ENCODE results near the gene ZNF516. TPM values are rescaled to one million over a fixed set of nuclear protein-coding genes. Genes with fewer than 3 reads are reported as not detected.

The ZNF516 gene
- total RNA-seq, 6 experiments from 2014 or later = 10.2 to 16.0 (median 13.7) TPM

GRCh38 chr18:76412818-76413565 is 82.0 kb downstream of the ZNF516 start:
- H3K9me3 ChIP-seq = no peaks in the 10 kb centered on the region
- ATAC-seq = no peak
- intact Hi-C loops (cut with DNase I) = no loop called here
- no peak overlapping the region for H3K4me3 ChIP-seq
- TF ChIP-seq POLR2A (IDR thresholded peaks at IDR 0.05) = no peak
- TF ChIP-seq CTCF (IDR thresholded peaks at IDR 0.05) = no peak
- no peaks in the 10 kb centered on the region for H3K27me3 ChIP-seq
- no peak overlapping the region for H3K27ac ChIP-seq
- DNase-seq = no peak
- peaks cover 0 to 12% (median 4%) of the 10 kb centered on the region in 4 donors for H3K4me1 ChIP-seq
- no peaks in the 10 kb centered on the region for H3K36me3 ChIP-seq
- WGBS (ENCODE audit: insufficient coverage, low coverage, low lambda C conversion rate, missing lambda C conversion rate) = 89% methylated on average over 18 of the region's 19 CpGs

GRCh38 chr18:76412010-76412817 is 82.8 kb downstream of the ZNF516 start:
- no peaks in the 10 kb centered on the region for H3K27me3 ChIP-seq
- H3K4me1 ChIP-seq = peaks cover 0 to 9% (median 4%) of the 10 kb centered on the region in 4 donors
- WGBS (ENCODE audit: insufficient coverage, low coverage, low lambda C conversion rate, missing lambda C conversion rate) = 86% methylated on average over 6 of the region's 21 CpGs
- no peak for TF ChIP-seq POLR2A (IDR thresholded peaks at IDR 0.05)
- TF ChIP-seq CTCF (IDR thresholded peaks at IDR 0.05) = no peak
- H3K9me3 ChIP-seq = no peaks in the 10 kb centered on the region
- DNase-seq (no peak), ATAC-seq (no peak)
- H3K4me3 ChIP-seq = no peak overlapping the region
- H3K36me3 ChIP-seq = no peaks in the 10 kb centered on the region
- intact Hi-C loops (cut with DNase I) = no loop called here
- no peak overlapping the region for H3K27ac ChIP-seq

GRCh38 chr18:76410660-76411417 is 84.2 kb downstream of the ZNF516 start:
- intact Hi-C loops (cut with DNase I) = no loop called here
- WGBS (ENCODE audit: insufficient coverage, low coverage, low lambda C conversion rate, missing lambda C conversion rate) = 61% methylated on average over 8 of the region's 11 CpGs

More at GRCh38 chr18:76410660-76411417, 84.2 kb downstream of the ZNF516 start:
- ATAC-seq (peak; percentile 18 to 29 (median 26)), DNase-seq (no peak)
- no peaks in the 10 kb centered on the region for H3K36me3 ChIP-seq
- no peaks in the 10 kb centered on the region for H3K4me1 ChIP-seq
- TF ChIP-seq POLR2A (IDR thresholded peaks at IDR 0.05) = no peak
- TF ChIP-seq CTCF (IDR thresholded peaks at IDR 0.05) = no peak
- no peak overlapping the region for H3K4me3 ChIP-seq
- no peak overlapping the region for H3K27ac ChIP-seq
- H3K9me3 ChIP-seq = no peaks in the 10 kb centered on the region
- H3K27me3 ChIP-seq = no peaks in the 10 kb centered on the region
